Left ventricle myocardium inferior (tissue), 1 donor: Measurements from ENCODE around the gene UQCR10. TPM values are rescaled to one million over a fixed set of nuclear protein-coding genes. Genes with fewer than 3 reads are reported as not detected.
"Not testable (repeated sequence)": the region's sequence is repeated elsewhere in the genome, so short reads cannot be mapped to it uniquely, and the experiment has no call there.

Experiments
- DNase-seq: peaks from one replicate; pipeline ENCODE4 v3.0.0-alpha.2; 2020
- H3K27ac ChIP-seq: fragments of 200-600 bp; replicated peaks from 2 replicates; pipeline ENCODE4 v1.8.0; 2021
- H3K27me3 ChIP-seq: fragments of 200-600 bp; 2 replicates; pipeline ENCODE4 v1.8.0; 2021; ENCODE audit warnings: low read depth
- H3K36me3 ChIP-seq: fragments of 200-600 bp; 2 replicates; pipeline ENCODE4 v1.8.0; 2021
- H3K4me1 ChIP-seq: fragments of 200-600 bp; 2 replicates; pipeline ENCODE4 v1.8.0; 2021
- H3K4me3 ChIP-seq: fragments of 200-600 bp; 2 replicates; pipeline ENCODE4 v1.8.0; 2021; ENCODE audit warnings: mild to moderate bottlenecking, moderate library complexity
- H3K9me3 ChIP-seq: fragments of 200-600 bp; replicated peaks from 2 replicates; pipeline ENCODE4 v1.8.0; 2021
- intact Hi-C: fragments of 100-400 bp; cut with micrococcal nuclease; formaldehyde crosslinking; loops from one replicate; pipeline ENCODE4 v1.11.0; 2022
- total RNA-seq: library from RNA; stranded (reverse); fragmentation: NEBNext Ultra II Directional; extraction: Animal tissue kit (Norgen Biotek cat#: 25700); gene quantifications from one replicate; pipeline ENCODE4 v1.2.1, GENCODE V29; 2021
- TF ChIP-seq, protein P1 (sequence below): fragments of 200-600 bp; IDR thresholded peaks from 2 replicates; pipeline ENCODE4 v1.8.0; 2021; ENCODE audit warnings: antibody characterized with exemption, mild to moderate bottlenecking, borderline replicate concordance
- donor health status: DM: no; HTN: yes; CAD: no; lungs with severe emphysema.

Gene UQCR10
- total RNA-seq, 1 donor from 2014 or later: 403 TPM

DNA sequence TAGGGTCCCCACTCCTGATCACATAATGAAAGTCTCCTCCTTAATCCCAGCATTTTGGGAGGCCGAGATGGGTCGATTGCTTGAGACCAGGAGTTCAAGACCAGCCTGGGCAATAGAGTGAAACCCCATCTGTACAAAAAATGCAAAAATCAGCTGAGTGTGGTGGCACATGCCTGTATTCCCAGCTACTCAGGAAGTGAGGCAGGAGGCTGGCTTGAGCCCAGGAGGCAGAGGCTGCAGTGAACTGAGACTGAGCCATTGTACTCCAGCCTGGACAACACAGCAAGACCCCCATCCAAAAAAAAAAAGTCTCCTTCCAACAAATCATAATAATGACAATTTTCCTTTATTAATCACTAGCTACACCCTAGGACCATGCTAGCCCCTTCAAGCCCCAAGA is 15.5 kb upstream of the UQCR10 start:
- no peaks in the 10 kb centered on the region for H3K27me3 ChIP-seq
- TF ChIP-seq, protein P1, sequence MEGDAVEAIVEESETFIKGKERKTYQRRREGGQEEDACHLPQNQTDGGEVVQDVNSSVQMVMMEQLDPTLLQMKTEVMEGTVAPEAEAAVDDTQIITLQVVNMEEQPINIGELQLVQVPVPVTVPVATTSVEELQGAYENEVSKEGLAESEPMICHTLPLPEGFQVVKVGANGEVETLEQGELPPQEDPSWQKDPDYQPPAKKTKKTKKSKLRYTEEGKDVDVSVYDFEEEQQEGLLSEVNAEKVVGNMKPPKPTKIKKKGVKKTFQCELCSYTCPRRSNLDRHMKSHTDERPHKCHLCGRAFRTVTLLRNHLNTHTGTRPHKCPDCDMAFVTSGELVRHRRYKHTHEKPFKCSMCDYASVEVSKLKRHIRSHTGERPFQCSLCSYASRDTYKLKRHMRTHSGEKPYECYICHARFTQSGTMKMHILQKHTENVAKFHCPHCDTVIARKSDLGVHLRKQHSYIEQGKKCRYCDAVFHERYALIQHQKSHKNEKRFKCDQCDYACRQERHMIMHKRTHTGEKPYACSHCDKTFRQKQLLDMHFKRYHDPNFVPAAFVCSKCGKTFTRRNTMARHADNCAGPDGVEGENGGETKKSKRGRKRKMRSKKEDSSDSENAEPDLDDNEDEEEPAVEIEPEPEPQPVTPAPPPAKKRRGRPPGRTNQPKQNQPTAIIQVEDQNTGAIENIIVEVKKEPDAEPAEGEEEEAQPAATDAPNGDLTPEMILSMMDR: no peak
- no peaks in the 10 kb centered on the region for H3K9me3 ChIP-seq
- no peak for DNase-seq
- H3K4me1 ChIP-seq: peaks cover 10% of the 10 kb centered on the region
- H3K27ac ChIP-seq: no peak overlapping the region
- H3K4me3 ChIP-seq: no peak overlapping the region
- intact Hi-C loops: no loop called here
- H3K36me3 ChIP-seq: peaks cover 34% of the 10 kb centered on the region

DNA sequence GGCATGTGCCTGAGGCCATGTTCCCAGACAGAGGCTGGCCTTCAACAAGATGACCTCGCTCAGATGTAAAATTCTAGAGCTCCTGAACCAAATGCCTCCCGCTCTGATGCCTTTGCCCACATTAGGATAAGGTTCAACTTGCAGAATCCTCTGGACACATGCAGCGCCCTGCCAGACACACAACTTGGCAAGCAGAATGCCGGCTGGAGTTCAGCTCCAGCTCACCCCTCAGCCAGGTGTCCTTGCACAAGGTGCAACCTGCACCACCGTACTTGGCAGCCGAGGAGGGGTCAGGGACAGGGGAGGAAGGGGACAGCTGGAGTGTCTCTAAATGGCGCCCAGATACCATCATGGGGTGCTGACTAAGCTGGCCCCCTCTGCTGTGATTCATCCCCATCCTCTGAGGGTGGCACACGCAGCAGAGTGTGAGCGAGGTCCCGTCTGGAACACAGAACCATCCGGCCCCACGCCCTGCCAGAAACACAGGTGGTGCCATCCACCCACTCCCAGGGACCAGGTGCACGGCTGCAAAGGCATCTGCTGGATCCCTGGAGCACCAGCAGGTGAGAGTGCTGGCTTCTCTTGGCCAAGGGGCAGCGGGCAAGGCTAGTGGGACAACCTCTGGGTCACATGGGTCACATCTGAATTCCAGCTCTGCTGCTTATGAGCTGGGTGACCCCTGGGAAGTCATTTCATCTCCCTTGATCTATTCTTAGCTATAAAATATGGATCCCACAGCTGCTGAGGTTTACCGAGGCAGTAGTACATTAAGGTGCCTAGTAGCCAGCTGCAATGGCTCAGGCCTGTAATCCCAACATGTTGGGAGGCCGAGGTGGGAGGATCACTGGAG is 13.1 kb upstream of the UQCR10 start:
- Histone ChIP-seq H3K4me1 (peaks cover 18% of the 10 kb centered on the region), H3K36me3 (peaks cover 12% of the 10 kb centered on the region), H3K4me3 (no peak overlapping the region), H3K27me3 (no peaks in the 10 kb centered on the region), H3K9me3 (no peaks in the 10 kb centered on the region), H3K27ac (no peak overlapping the region)
- intact Hi-C loops: no loop called here
- TF ChIP-seq, protein P1: no peak
- no peak for DNase-seq

DNA sequence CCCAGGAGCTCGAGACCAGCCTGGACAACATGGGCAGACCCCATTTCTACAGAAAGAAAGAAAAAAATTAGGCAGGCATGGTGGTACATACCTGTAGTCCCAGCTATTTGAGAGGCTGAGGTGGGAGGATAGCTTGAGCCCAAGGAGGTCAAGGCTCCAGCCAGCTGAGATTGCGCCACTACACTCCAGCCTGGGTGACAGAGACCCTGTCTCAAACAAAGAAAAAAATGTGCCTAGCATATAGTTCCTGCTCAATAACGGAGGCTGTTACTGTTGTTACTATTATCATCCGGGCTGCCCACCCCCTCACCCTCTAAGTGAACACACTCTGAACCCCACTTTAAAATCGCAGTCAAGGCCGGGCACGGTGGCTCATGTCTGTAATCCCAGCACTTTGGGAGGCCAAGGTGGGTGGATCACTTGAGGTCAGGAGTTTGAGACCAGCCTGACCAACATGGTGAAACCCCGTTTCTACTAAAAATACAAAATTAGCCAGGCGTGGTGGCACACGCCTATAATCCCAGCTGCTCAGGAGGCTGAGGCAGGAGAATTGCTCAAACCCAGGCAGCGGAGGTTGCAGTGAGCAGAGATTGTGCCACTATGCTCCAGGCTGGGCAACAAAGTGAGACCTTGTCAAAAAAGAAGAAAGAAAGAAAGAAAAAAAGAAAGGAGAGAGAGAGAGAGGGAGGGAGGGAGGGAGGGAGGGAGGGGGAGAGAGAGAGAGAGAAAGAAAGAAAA is 12.3 kb upstream of the UQCR10 start:
- H3K4me3 ChIP-seq, H3K36me3 ChIP-seq, DNase-seq, intact Hi-C loops, H3K27ac ChIP-seq, H3K9me3 ChIP-seq, H3K27me3 ChIP-seq: not testable (repeated sequence)
- H3K4me1 ChIP-seq: peaks cover 22% of the 10 kb centered on the region

DNA sequence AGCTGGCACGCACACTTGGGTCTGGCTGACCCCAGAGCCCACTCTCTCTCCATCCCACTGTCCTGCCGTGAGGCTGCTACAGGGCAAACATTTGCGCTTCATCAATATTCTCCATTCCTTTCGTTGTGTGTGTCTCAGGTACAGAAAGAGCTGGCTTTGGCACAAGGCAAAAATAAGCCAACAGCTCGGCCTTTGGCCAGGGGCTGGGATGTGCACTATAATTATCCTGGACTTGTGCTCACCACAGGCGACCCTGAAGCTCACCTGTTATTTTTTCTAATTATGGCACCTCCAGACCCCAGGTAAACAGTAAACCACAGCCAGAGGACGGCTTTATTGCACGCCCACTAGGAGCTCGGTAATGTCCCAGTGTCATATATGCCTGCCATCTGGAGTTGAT is 11.3 kb upstream of the UQCR10 start:
- Histone ChIP-seq H3K4me3 (no peak overlapping the region), H3K36me3 (no peaks in the 10 kb centered on the region), H3K27me3 (no peaks in the 10 kb centered on the region), H3K4me1 (peaks cover 22% of the 10 kb centered on the region), H3K27ac (no peak overlapping the region), H3K9me3 (no peaks in the 10 kb centered on the region)
- TF ChIP-seq, protein P1: no peak
- DNase-seq: peak; percentile 23
- intact Hi-C loops: no loop called here

DNA sequence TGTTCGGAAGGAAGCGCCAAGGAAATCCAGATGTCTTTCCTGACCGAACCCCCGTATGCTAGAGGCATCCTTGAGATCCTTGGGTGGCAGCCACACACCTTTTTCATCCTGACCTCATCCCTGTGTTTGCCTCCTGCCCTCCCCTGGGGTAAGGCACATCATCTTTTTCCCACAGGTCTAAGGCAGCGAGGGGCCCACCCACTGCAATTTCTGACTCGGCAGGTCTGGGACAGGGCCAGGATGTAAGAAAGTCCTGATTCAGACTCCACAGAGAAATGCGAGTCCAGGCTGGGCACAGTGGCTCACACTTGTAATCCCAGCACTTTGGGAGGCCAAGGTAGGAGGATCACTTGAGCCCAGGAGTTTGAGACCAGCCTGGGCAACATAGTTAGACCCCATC is 10.8 kb upstream of the UQCR10 start:
- no peak overlapping the region for H3K27ac ChIP-seq
- no peak for DNase-seq
- H3K4me3 ChIP-seq: no peak overlapping the region
- H3K9me3 ChIP-seq: no peaks in the 10 kb centered on the region
- TF ChIP-seq, protein P1: no peak
- H3K36me3 ChIP-seq: no peaks in the 10 kb centered on the region
- H3K27me3 ChIP-seq: no peaks in the 10 kb centered on the region
- intact Hi-C loops: no loop called here
- H3K4me1 ChIP-seq: peaks cover 22% of the 10 kb centered on the region

DNA sequence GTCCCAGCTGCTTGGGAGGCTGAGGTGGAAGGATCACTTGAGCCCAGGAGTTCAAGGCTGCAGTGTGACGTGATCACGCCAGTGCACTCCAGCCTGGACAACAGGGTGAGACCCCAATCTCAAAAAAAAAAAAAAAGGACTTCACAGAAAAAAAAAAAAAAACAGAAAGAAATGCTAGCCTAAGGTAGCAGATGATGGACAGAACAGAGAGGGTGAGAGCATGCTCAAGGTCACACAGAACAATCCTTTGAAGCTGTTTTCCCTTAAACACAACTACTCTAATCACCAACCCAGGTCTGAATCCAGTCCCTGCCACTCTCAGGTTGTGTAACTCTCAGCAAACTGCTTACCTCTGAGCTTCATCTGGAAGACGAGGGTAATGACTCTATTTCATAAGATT is 10.1 kb upstream of the UQCR10 start:
- Histone ChIP-seq H3K27me3 (no peaks in the 10 kb centered on the region), H3K4me3 (no peak overlapping the region), H3K36me3 (no peaks in the 10 kb centered on the region), H3K9me3 (no peaks in the 10 kb centered on the region), H3K27ac (no peak overlapping the region), H3K4me1 (peaks cover 22% of the 10 kb centered on the region)
- TF ChIP-seq, protein P1: no peak
- DNase-seq: no peak
- intact Hi-C loops: no loop called here
